NT2/D1 (cell line): ENCODE measurements around the gene CADM2.

ENCODE experiments used
- SUZ12 ChIP-seq: IDR thresholded peaks from 2 replicates; pipeline ENCODE4 v1.6.1; 2011; ENCODE audit not compliant: insufficient read length, insufficient read depth; ENCODE audit errors: extremely low read depth
- YY1 ChIP-seq: IDR thresholded peaks from 2 replicates; pipeline ENCODE4 v1.6.1; 2011; ENCODE audit not compliant: insufficient read length, insufficient read depth
- ZNF274 ChIP-seq: IDR thresholded peaks from 2 replicates; pipeline ENCODE4 v1.6.1; 2011; ENCODE audit warnings: mild to moderate bottlenecking, low read depth, low read length

GRCh38 chr3:85670634-85671205, 711.9 kb downstream of the CADM2 start:
- TF ChIP-seq SUZ12 (no peak), ZNF274 (no peak), YY1 (no peak)
